MM.1S (cell line): ENCODE results near the gene CA5B.

Source experiments
- EZH2 ChIP-seq: fragments of 300-600 bp; sonication (generic); optimal IDR thresholded peaks from 2 replicates; pipeline ENCODE3; 2017; ENCODE audit warnings: low read depth, mild to moderate bottlenecking, antibody characterized with exemption, low read length, mixed read lengths
- EZH2phosphoT487 ChIP-seq: fragments of 300-600 bp; sonication (generic); IDR thresholded peaks from 2 replicates; pipeline ENCODE4 v1.6.1; 2018; ENCODE audit warnings: antibody characterized with exemption, low read length
- TF ChIP-seq, protein P1 (sequence below): fragments of 300-600 bp; sonication (generic); IDR thresholded peaks from 2 replicates; pipeline ENCODE4 v1.5.1; 2016; ENCODE audit warnings: antibody characterized with exemption, low read length, mixed read lengths

- TF ChIP-seq, protein P1, sequence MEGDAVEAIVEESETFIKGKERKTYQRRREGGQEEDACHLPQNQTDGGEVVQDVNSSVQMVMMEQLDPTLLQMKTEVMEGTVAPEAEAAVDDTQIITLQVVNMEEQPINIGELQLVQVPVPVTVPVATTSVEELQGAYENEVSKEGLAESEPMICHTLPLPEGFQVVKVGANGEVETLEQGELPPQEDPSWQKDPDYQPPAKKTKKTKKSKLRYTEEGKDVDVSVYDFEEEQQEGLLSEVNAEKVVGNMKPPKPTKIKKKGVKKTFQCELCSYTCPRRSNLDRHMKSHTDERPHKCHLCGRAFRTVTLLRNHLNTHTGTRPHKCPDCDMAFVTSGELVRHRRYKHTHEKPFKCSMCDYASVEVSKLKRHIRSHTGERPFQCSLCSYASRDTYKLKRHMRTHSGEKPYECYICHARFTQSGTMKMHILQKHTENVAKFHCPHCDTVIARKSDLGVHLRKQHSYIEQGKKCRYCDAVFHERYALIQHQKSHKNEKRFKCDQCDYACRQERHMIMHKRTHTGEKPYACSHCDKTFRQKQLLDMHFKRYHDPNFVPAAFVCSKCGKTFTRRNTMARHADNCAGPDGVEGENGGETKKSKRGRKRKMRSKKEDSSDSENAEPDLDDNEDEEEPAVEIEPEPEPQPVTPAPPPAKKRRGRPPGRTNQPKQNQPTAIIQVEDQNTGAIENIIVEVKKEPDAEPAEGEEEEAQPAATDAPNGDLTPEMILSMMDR, result no peak
- TF ChIP-seq EZH2, result no peak
- TF ChIP-seq EZH2phosphoT487, result no peak
Observed at GRCh38 chrX:15721911-15722310, 16.2 kb upstream of the CA5B start.
